Ecto neural progenitor cell (in vitro differentiated cells): ENCODE results near the gene KIF13A.
"Not testable (repeated sequence)": the region's sequence is repeated elsewhere in the genome, so short reads cannot be mapped to it uniquely, and the experiment has no call there.

Experiments used
- DNase-seq: peaks from one replicate; pipeline ENCODE4 v3.0.0-alpha.2; 2018; ENCODE audit warnings: low spot score

KIF13A gene

GRCh38 chr6:17845598-17845997 is 141.8 kb downstream of the KIF13A start:
- no peak for DNase-seq

GRCh38 chr6:17844967-17845366 is 142.5 kb downstream of the KIF13A start:
- not testable (repeated sequence) for DNase-seq

- no peak for DNase-seq
These were observed 144.3 kb downstream of the KIF13A start for GRCh38 chr6:17842934-17843821.

GRCh38 chr6:17842014-17842776 is 145.2 kb downstream of the KIF13A start:
- no peak for DNase-seq

- DNase-seq: no peak
These were observed 147.8 kb downstream of the KIF13A start for GRCh38 chr6:17839513-17840223.

- no peak for DNase-seq
These were observed 151.1 kb downstream of the KIF13A start for GRCh38 chr6:17836293-17836692.

- DNase-seq: no peak
These were observed 151.7 kb downstream of the KIF13A start for GRCh38 chr6:17835784-17836183.

- DNase-seq: no peak
These were observed 156.3 kb downstream of the KIF13A start for GRCh38 chr6:17831135-17831534.

- no peak for DNase-seq
These were observed 157.5 kb downstream of the KIF13A start for GRCh38 chr6:17829905-17830304.

- DNase-seq: no peak
These were observed 159.3 kb downstream of the KIF13A start for GRCh38 chr6:17828149-17828548.

GRCh38 chr6:17826301-17826700 is 161.1 kb downstream of the KIF13A start:
- DNase-seq: no peak

GRCh38 chr6:17820055-17820454 is 167.4 kb downstream of the KIF13A start:
- DNase-seq: no peak

- no peak for DNase-seq
These were observed 169.7 kb downstream of the KIF13A start for GRCh38 chr6:17817763-17818162.

GRCh38 chr6:17816921-17817611 is 170.4 kb downstream of the KIF13A start:
- no peak for DNase-seq

- DNase-seq: no peak
These were observed 173.9 kb downstream of the KIF13A start for GRCh38 chr6:17813542-17813941.

- DNase-seq: no peak
These were observed 175.1 kb downstream of the KIF13A start for GRCh38 chr6:17812311-17812710.

- no peak for DNase-seq
These were observed 178.8 kb downstream of the KIF13A start for GRCh38 chr6:17808609-17809008.

GRCh38 chr6:17807431-17807830 is 180.0 kb downstream of the KIF13A start:
- not testable (repeated sequence) for DNase-seq

- no peak for DNase-seq
These were observed 184.0 kb downstream of the KIF13A start for GRCh38 chr6:17803409-17803808.

- DNase-seq: no peak
These were observed 188.8 kb downstream of the KIF13A start for GRCh38 chr6:17798477-17799154.

GRCh38 chr6:17790489-17790888 is 196.9 kb downstream of the KIF13A start:
- no peak for DNase-seq
